Subcutaneous adipose tissue (tissue), 4 donors: Measurements from ENCODE around the gene COL16A1. TPM values are rescaled to one million over a fixed set of nuclear protein-coding genes. Genes with fewer than 3 reads are reported as not detected.

Source experiments
- CTCF ChIP-seq: fragments of 450-650 bp; IDR thresholded peaks from one replicate; pipeline ENCODE4 v1.5.1; 2016; ENCODE audit warnings: low read depth, mild to moderate bottlenecking, control low read depth, antibody characterized with exemption, moderate library complexity
- total RNA-seq, 4 donors: library from RNA; depleted of rRNA; stranded (reverse); fragments of >200 nt; gene quantifications; one replicate each; pipeline ENCODE4 v1.1.0, GENCODE V29; 2016

Gene COL16A1
- total RNA-seq, 4 donors from 2014 or later: 24.0 to 79.1 (median 55.0) TPM

- no peak for TF ChIP-seq CTCF
These were observed 44.5 kb upstream of the COL16A1 start for GRCh38 chr1:31748365-31748764.

GRCh38 chr1:31747304-31747703 is 43.5 kb upstream of the COL16A1 start:
- no peak for TF ChIP-seq CTCF

- TF ChIP-seq CTCF: no peak
These were observed 42.9 kb upstream of the COL16A1 start for GRCh38 chr1:31746687-31747086.

- no peak for TF ChIP-seq CTCF
These were observed 42.3 kb upstream of the COL16A1 start for GRCh38 chr1:31745946-31746670.

- TF ChIP-seq CTCF: no peak
These were observed 41.5 kb upstream of the COL16A1 start for GRCh38 chr1:31745096-31745945.

GRCh38 chr1:31744165-31744888 is 40.5 kb upstream of the COL16A1 start:
- no peak for TF ChIP-seq CTCF
